ENCODE results near the gene UBE2O. TPM values are rescaled to one million over a fixed set of nuclear protein-coding genes. Genes with fewer than 3 reads are reported as not detected.

The UBE2O gene
- total RNA-seq, 1 experiment from 2014 or later = 52.6 TPM

DNA sequence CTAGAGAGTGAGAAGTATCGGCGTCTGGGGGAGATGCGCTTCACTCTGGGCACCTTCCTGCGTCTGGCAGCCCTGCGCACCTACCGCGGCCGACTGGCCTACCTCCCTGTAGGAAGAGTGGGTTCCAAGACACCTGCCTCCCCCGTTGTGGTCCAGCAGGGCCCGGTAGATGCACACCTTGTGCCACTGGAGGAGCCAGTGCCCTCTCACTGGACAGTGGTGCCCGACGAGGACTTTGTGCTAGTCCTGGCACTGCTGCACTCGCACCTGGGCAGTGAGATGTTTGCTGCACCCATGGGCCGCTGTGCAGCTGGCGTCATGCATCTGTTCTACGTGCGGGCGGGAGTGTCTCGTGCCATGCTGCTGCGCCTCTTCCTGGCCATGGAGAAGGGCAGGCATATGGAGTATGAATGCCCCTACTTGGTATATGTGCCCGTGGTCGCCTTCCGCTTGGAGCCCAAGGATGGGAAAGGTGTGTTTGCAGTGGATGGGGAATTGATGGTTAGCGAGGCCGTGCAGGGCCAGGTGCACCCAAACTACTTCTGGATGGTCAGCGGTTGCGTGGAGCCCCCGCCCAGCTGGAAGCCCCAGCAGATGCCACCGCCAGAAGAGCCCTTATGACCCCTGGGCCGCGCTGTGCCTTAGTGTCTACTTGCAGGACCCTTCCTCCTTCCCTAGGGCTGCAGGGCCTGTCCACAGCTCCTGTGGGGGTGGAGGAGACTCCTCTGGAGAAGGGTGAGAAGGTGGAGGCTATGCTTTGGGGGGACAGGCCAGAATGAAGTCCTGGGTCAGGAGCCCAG is 65.8 kb downstream of the UBE2O start:
- peaks cover 37% of the 10 kb centered on the region for H3K27me3 Mint-ChIP-seq (ENCODE audit: low read depth)
- Histone ChIP-seq H2BK120ac (ENCODE audit: low read depth, low read length, poor library complexity, severe bottlenecking) (no peak overlapping the region), H2BK20ac (ENCODE audit: low read depth, low read length, poor library complexity, severe bottlenecking) (no peak overlapping the region), H3K9ac (ENCODE audit: extremely low read depth, insufficient read length, low read length) (no peak overlapping the region), H3K23ac (ENCODE audit: insufficient read length, low read depth, low read length) (no peak overlapping the region), H3K18ac (ENCODE audit: insufficient read length, low read depth, low read length) (no peak overlapping the region), H2BK15ac (ENCODE audit: low read depth, low read length) (no peak overlapping the region), H3K4me1 (ENCODE audit: insufficient read depth, low read length) (peaks cover 6% of the 10 kb centered on the region; the same call in 1 of the 2 replicates), H3K9me3 (ENCODE audit: control insufficient read depth, low read depth, low read length) (no peaks in the 10 kb centered on the region), H3K23me2 (ENCODE audit: insufficient read length, low read depth, low read length, poor library complexity, severe bottlenecking) (peaks cover 17% of the 10 kb centered on the region), H3K4ac (ENCODE audit: low read depth, low read length) (no peak overlapping the region), H3K14ac (ENCODE audit: insufficient read depth, low read length) (no peak overlapping the region), H3K27me3 (ENCODE audit: insufficient read depth, low read length) (peaks cover 16% of the 10 kb centered on the region; the same call in 1 of the 2 replicates), H3K4me2 (ENCODE audit: insufficient read depth, insufficient read length, low read length) (no peak overlapping the region), H4K91ac (ENCODE audit: insufficient read length, low read depth, low read length) (no peak overlapping the region), H4K8ac (replicated peaks; ENCODE audit: insufficient read length, low read depth, low read length) (no peak overlapping the region), H3K27ac (ENCODE audit: insufficient read length, low read depth, low read length) (no peak overlapping the region), H2AK5ac (ENCODE audit: insufficient read length, low read length) (no peak overlapping the region), H4K20me1 (ENCODE audit: control insufficient read depth, insufficient read depth, insufficient read length) (no peaks in the 10 kb centered on the region), H3K56ac (ENCODE audit: insufficient read length, low read depth, low read length) (no peak overlapping the region), H2BK5ac (ENCODE audit: insufficient read length, low read length) (no peak overlapping the region), H3K79me2 (ENCODE audit: insufficient read depth, low read length) (no peaks in the 10 kb centered on the region), H3K79me1 (ENCODE audit: insufficient read depth, low read depth, low read length, poor library complexity, severe bottlenecking) (no peaks in the 10 kb centered on the region), H2BK12ac (ENCODE audit: insufficient read length, low read depth, low read length) (no peak overlapping the region), H3T11ph (ENCODE audit: low read length) (no peak overlapping the region), H2AFZ (ENCODE audit: low read length) (no peak overlapping the region), H4K5ac (ENCODE audit: insufficient read length, low read depth, low read length) (no peak overlapping the region)
- no peaks in the 10 kb centered on the region for H3K9me3 Mint-ChIP-seq
- peaks cover 6 to 28% (median 20%) of the 10 kb centered on the region in 3 experiments for H3K36me3 Mint-ChIP-seq (ENCODE audit: insufficient read depth in 1 of 3, low read depth in 3 of 3)
- no peak overlapping the region for H3K27ac Mint-ChIP-seq
- H3K4me1 Mint-ChIP-seq = peaks cover 26 to 34% of the 10 kb centered on the region in 2 experiments
- no peak overlapping the region for H3K4me3 Mint-ChIP-seq
- DNase-seq = no peak
- TF ChIP-seq, protein P1, sequence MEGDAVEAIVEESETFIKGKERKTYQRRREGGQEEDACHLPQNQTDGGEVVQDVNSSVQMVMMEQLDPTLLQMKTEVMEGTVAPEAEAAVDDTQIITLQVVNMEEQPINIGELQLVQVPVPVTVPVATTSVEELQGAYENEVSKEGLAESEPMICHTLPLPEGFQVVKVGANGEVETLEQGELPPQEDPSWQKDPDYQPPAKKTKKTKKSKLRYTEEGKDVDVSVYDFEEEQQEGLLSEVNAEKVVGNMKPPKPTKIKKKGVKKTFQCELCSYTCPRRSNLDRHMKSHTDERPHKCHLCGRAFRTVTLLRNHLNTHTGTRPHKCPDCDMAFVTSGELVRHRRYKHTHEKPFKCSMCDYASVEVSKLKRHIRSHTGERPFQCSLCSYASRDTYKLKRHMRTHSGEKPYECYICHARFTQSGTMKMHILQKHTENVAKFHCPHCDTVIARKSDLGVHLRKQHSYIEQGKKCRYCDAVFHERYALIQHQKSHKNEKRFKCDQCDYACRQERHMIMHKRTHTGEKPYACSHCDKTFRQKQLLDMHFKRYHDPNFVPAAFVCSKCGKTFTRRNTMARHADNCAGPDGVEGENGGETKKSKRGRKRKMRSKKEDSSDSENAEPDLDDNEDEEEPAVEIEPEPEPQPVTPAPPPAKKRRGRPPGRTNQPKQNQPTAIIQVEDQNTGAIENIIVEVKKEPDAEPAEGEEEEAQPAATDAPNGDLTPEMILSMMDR (conservative IDR thresholded peaks at IDR 0.05) = no peak
- WGBS (ENCODE audit: extremely low coverage, insufficient read length, low lambda C conversion rate) = no CpG with 5 or more reads among the region's 31 CpGs
